Ascending aorta (tissue), 2 donors: ENCODE results near the gene SLC1A3. TPM values are rescaled to one million over a fixed set of nuclear protein-coding genes. Genes with fewer than 3 reads are reported as not detected.
"Not testable (repeated sequence)": the region's sequence is repeated elsewhere in the genome, so short reads cannot be mapped to it uniquely, and the experiment has no call there.

ENCODE experiments used
- DNase-seq, 2 donors: peaks; one replicate each; pipeline ENCODE4 v3.0.0-alpha.2; 2019; ENCODE audit warnings: low spot score in 2 of 2
- H3K27ac ChIP-seq, 2 donors: fragments of 200-600 bp; sonication (generic); one replicate each; pipeline ENCODE4 v1.5.1; 2016 to 2017; ENCODE audit warnings: mild to moderate bottlenecking in 1 of 2
- H3K27me3 ChIP-seq: fragments of 200-600 bp; sonication (generic); one replicate; pipeline ENCODE4 v1.5.1; 2017
- H3K36me3 ChIP-seq, 2 donors: fragments of 200-600 bp; sonication (generic); one replicate each; pipeline ENCODE4 v1.5.1; 2016
- H3K4me1 ChIP-seq, 2 donors: fragments of 200-600 bp; sonication (generic); one replicate each; pipeline ENCODE4 v1.5.1; 2016 to 2017; ENCODE audit warnings: mild to moderate bottlenecking in 1 of 2
- H3K4me3 ChIP-seq, 2 donors: fragments of 200-600 bp; sonication (generic); one replicate each; pipeline ENCODE4 v1.5.1; 2016 to 2017; ENCODE audit warnings: mild to moderate bottlenecking in 1 of 2
- H3K9me3 ChIP-seq, 2 donors: fragments of 200-600 bp; sonication (generic); one replicate each; pipeline ENCODE4 v1.5.1; 2016
- intact Hi-C: fragments of 100-400 bp; cut with DNase I; formaldehyde crosslinking; loops from one replicate; pipeline ENCODE4 v1.15.1; 2023
- total RNA-seq: library from RNA; depleted of rRNA; stranded (reverse); fragments of >200 nt; gene quantifications from one replicate; pipeline ENCODE4 v1.1.0, GENCODE V29; 2016
- TF ChIP-seq, protein P1 (sequence below), 3 experiments: fragments of 200-600 bp in 2 of 3; fragments of 450-650 bp in 1 of 3; sonication (generic) in 2 of 3; IDR thresholded peaks; one replicate each; pipeline ENCODE4 v1.5.1; 2016 to 2019; ENCODE audit warnings: antibody characterized with exemption in 3 of 3, mild to moderate bottlenecking in 1 of 3, moderate library complexity in 1 of 3

Gene SLC1A3
- total RNA-seq, 1 donor from 2014 or later, result 3.0 TPM

DNA sequence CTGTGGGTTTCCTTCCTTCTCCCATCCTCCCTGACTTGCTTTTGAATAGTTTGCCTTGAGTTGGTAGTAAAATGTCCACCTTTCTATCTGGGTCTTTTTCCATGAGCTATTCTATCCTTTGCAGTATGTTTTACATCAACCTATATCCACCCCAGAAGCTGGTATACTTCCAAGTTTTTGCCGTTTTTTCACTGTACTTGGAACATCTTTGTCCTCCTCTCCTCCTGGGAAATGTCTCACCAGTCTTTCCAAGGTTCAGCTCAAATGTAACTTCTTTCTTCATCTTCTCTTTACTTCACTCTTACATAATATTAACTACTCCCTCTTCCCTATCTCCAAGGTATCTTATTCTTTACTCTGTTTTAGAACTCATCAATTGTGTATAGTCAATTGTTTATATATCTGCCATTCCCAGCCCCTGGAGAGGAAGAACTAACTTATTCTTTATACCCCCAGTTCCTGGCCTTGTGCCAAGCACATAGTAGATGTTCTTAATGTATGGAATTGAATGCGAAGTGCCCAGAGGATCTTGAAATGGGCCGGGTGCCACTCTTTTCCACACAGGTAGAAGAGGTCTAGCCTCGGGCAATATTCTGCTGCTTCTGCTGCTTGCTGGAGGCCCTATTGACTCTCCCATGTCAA, 34.9 kb upstream of the SLC1A3 start:
- no peak for DNase-seq
- no peaks in the 10 kb centered on the region for H3K4me1 ChIP-seq
- no peak overlapping the region for H3K27ac ChIP-seq
- H3K9me3 ChIP-seq, result no peaks in the 10 kb centered on the region
- no peaks in the 10 kb centered on the region for H3K27me3 ChIP-seq
- H3K4me3 ChIP-seq, result no peak overlapping the region
- intact Hi-C loops, result no loop called here
- no peaks in the 10 kb centered on the region for H3K36me3 ChIP-seq
- TF ChIP-seq, protein P1, sequence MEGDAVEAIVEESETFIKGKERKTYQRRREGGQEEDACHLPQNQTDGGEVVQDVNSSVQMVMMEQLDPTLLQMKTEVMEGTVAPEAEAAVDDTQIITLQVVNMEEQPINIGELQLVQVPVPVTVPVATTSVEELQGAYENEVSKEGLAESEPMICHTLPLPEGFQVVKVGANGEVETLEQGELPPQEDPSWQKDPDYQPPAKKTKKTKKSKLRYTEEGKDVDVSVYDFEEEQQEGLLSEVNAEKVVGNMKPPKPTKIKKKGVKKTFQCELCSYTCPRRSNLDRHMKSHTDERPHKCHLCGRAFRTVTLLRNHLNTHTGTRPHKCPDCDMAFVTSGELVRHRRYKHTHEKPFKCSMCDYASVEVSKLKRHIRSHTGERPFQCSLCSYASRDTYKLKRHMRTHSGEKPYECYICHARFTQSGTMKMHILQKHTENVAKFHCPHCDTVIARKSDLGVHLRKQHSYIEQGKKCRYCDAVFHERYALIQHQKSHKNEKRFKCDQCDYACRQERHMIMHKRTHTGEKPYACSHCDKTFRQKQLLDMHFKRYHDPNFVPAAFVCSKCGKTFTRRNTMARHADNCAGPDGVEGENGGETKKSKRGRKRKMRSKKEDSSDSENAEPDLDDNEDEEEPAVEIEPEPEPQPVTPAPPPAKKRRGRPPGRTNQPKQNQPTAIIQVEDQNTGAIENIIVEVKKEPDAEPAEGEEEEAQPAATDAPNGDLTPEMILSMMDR (IDR thresholded peaks at IDR 0.05), result no peak

DNA sequence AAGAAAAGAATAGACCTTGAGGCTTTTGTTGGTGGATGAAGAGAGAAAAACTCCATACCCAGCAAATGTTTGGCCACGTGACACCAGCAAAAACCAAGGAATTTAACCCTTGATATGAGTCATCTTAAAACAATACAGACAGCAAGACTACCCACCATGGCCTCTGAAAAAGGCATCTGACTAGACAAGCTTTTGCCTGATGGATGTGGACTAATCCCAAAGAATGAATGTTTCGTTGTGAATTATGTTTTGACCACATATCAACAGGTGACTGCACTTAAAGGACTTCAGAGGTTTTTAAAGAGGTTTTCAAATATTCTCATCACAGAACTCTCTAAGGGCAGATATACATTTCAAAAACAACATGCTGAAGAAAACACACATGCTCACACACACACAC, 33.0 kb upstream of the SLC1A3 start:
- intact Hi-C loops, result no loop called here
- H3K4me3 ChIP-seq, result no peak overlapping the region
- no peaks in the 10 kb centered on the region for H3K4me1 ChIP-seq
- H3K36me3 ChIP-seq, result no peaks in the 10 kb centered on the region
- H3K27ac ChIP-seq, result no peak overlapping the region
- H3K9me3 ChIP-seq, result no peaks in the 10 kb centered on the region
- DNase-seq, result no peak
- H3K27me3 ChIP-seq, result no peaks in the 10 kb centered on the region
- TF ChIP-seq, protein P1 (IDR thresholded peaks at IDR 0.05), result no peak

GRCh38 chr5:36575361-36575781, 31.0 kb upstream of the SLC1A3 start:
- H3K36me3 ChIP-seq, result no peaks in the 10 kb centered on the region
- no peak overlapping the region for H3K27ac ChIP-seq
- no peaks in the 10 kb centered on the region for H3K9me3 ChIP-seq
- H3K4me1 ChIP-seq, result no peaks in the 10 kb centered on the region
- no peak for DNase-seq
- H3K4me3 ChIP-seq, result no peak overlapping the region
- intact Hi-C loops, result no loop called here
- TF ChIP-seq, protein P1 (IDR thresholded peaks at IDR 0.05), result no peak
- no peaks in the 10 kb centered on the region for H3K27me3 ChIP-seq

GRCh38 chr5:36576721-36577120, 29.7 kb upstream of the SLC1A3 start:
- TF ChIP-seq, protein P1 (IDR thresholded peaks at IDR 0.05), result no peak
- no peak overlapping the region for H3K4me3 ChIP-seq
- DNase-seq, result no peak

GRCh38 chr5:36579858-36580257, 26.5 kb upstream of the SLC1A3 start:
- DNase-seq, H3K27me3 ChIP-seq, H3K4me1 ChIP-seq, H3K9me3 ChIP-seq, H3K36me3 ChIP-seq, H3K4me3 ChIP-seq, intact Hi-C loops, H3K27ac ChIP-seq: not testable (repeated sequence)

More at GRCh38 chr5:36576721-36577120, 29.7 kb upstream of the SLC1A3 start:
- no peak overlapping the region for H3K27ac ChIP-seq
- H3K36me3 ChIP-seq, result no peaks in the 10 kb centered on the region
- no peaks in the 10 kb centered on the region for H3K27me3 ChIP-seq
- intact Hi-C loops, result no loop called here
- no peaks in the 10 kb centered on the region for H3K4me1 ChIP-seq
- no peaks in the 10 kb centered on the region for H3K9me3 ChIP-seq

DNA sequence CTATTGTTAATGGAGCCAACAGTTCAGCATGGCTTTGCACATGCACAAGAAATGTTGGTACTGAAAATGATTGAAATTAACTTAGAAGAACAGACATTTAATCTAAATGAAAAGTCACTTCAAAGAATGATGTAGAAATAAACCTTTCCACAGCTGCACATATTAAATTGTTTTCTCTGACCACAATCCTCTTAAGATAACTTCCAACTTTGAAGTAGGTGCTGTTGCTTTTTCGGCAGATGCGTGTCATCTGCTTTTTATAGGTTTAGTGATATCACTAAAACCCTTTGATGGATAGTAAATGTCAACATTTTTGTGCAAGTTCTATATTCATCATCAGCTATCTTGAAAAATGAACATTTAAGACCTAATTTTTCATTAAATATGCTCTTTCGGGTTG, 25.3 kb upstream of the SLC1A3 start:
- no peaks in the 10 kb centered on the region for H3K36me3 ChIP-seq
- intact Hi-C loops, result no loop called here
- DNase-seq, result no peak
- H3K9me3 ChIP-seq, result no peaks in the 10 kb centered on the region
- H3K4me1 ChIP-seq, result no peaks in the 10 kb centered on the region
- no peaks in the 10 kb centered on the region for H3K27me3 ChIP-seq
- TF ChIP-seq, protein P1 (IDR thresholded peaks at IDR 0.05), result no peak
- H3K4me3 ChIP-seq, result no peak overlapping the region
- no peak overlapping the region for H3K27ac ChIP-seq
